Neuronal stem cell (in vitro differentiated cells): ENCODE data around the gene PLEKHM1.

Source experiments
- DNase-seq: peaks from one replicate; pipeline ENCODE4 v3.0.0-alpha.2; 2013; ENCODE audit warnings: low spot score
- H2AFZ ChIP-seq: one replicate; pipeline ENCODE4 v1.6.1; 2013; ENCODE audit warnings: mild to moderate bottlenecking, low read length, inconsistent platforms
- H2AK5ac ChIP-seq: 2 replicates; pipeline ENCODE4 v1.6.1; 2013; ENCODE audit warnings: low read depth, mild to moderate bottlenecking, inconsistent platforms, low read length, moderate library complexity, mixed read lengths
- H2BK120ac ChIP-seq: 2 replicates; pipeline ENCODE4 v1.6.1; 2013; ENCODE audit warnings: low read depth, mild to moderate bottlenecking, inconsistent platforms, low read length, moderate library complexity, mixed read lengths
- H2BK12ac ChIP-seq: one replicate; pipeline ENCODE4 v1.6.1; 2013; ENCODE audit warnings: low read length, inconsistent platforms
- H2BK15ac ChIP-seq: 2 replicates; pipeline ENCODE4 v1.6.1; 2013; ENCODE audit warnings: mild to moderate bottlenecking, low read length, inconsistent platforms, mixed read lengths
- H2BK5ac ChIP-seq: one replicate; pipeline ENCODE4 v1.6.1; 2013; ENCODE audit warnings: inconsistent platforms, mild to moderate bottlenecking, low read length, moderate library complexity
- H3K14ac ChIP-seq: one replicate; pipeline ENCODE4 v1.6.1; 2013; ENCODE audit warnings: low read length, inconsistent platforms
- H3K18ac ChIP-seq: 2 replicates; pipeline ENCODE4 v1.6.1; 2013; ENCODE audit warnings: low read length, inconsistent platforms
- H3K23ac ChIP-seq: 2 replicates; pipeline ENCODE4 v1.6.1; 2013; ENCODE audit warnings: low read depth, mild to moderate bottlenecking, mixed read lengths, low read length, inconsistent platforms; ENCODE audit not compliant: poor library complexity
- H3K27ac ChIP-seq: replicated peaks from 3 replicates; pipeline ENCODE4 v1.5.1; 2013; ENCODE audit warnings: low read length, inconsistent platforms
- H3K27me3 ChIP-seq, 3 experiments: 2 replicates each; pipeline ENCODE4 v1.6.1; 2013; ENCODE audit warnings: low read length in 3 of 3, mild to moderate bottlenecking in 2 of 3, inconsistent platforms in 1 of 3, low read depth in 1 of 3, mixed read lengths in 1 of 3, moderate library complexity in 1 of 3; ENCODE audit not compliant: control insufficient read depth in 3 of 3, insufficient read depth in 3 of 3
- H3K36me3 ChIP-seq, 2 donors: replicated peaks in 1 of 2; 2 replicates each; pipeline ENCODE4 v1.6.1; 2013; ENCODE audit warnings: low read length in 2 of 2; ENCODE audit not compliant: control insufficient read depth in 2 of 2, insufficient read depth in 2 of 2
- H3K4ac ChIP-seq: 2 replicates; pipeline ENCODE4 v1.6.1; 2013; ENCODE audit warnings: inconsistent platforms, mild to moderate bottlenecking, low read length, moderate library complexity
- H3K4me1 ChIP-seq, 2 donors: 1 replicate in 1 of 2; 2 replicates in 1 of 2; pipeline ENCODE4 v1.6.1; 2013; ENCODE audit warnings: low read length in 2 of 2, low read depth in 1 of 2; ENCODE audit not compliant: control insufficient read depth in 2 of 2, insufficient read depth in 1 of 2
- H3K4me2 ChIP-seq: one replicate; pipeline ENCODE4 v1.6.1; 2013; ENCODE audit warnings: mild to moderate bottlenecking, low read length, inconsistent platforms; ENCODE audit not compliant: insufficient read depth, poor library complexity, severe bottlenecking
- H3K4me3 ChIP-seq, 2 donors: 2 replicates each; pipeline ENCODE4 v1.5.1; 2013; ENCODE audit warnings: low read length in 2 of 2, mild to moderate bottlenecking in 2 of 2, inconsistent platforms in 1 of 2, moderate library complexity in 1 of 2
- H3K79me1 ChIP-seq: one replicate; pipeline ENCODE4 v1.6.1; 2013; ENCODE audit warnings: low read depth, mild to moderate bottlenecking, inconsistent platforms, low read length, moderate library complexity
- H3K9ac ChIP-seq: one replicate; pipeline ENCODE4 v1.6.1; 2013; ENCODE audit warnings: mild to moderate bottlenecking, low read depth, low read length, inconsistent platforms; ENCODE audit not compliant: poor library complexity
- H3K9me3 ChIP-seq, 2 donors: replicated peaks in 1 of 2; 2 replicates each; pipeline versions ENCODE3 to v1.6.1; 2013; ENCODE audit warnings: low read length in 2 of 2, mild to moderate bottlenecking in 2 of 2, inconsistent platforms in 1 of 2, low read depth in 1 of 2, mixed read lengths in 1 of 2, moderate library complexity in 1 of 2; ENCODE audit not compliant: control insufficient read depth in 2 of 2, insufficient read depth in 1 of 2
- H4K8ac ChIP-seq: one replicate; pipeline ENCODE4 v1.6.1; 2013; ENCODE audit warnings: low read depth, mild to moderate bottlenecking, inconsistent platforms, low read length, moderate library complexity
- H4K91ac ChIP-seq: one replicate; pipeline ENCODE4 v1.6.1; 2013; ENCODE audit warnings: low read length, low read depth, mild to moderate bottlenecking, inconsistent platforms; ENCODE audit not compliant: poor library complexity
- WGBS, 2 donors: extraction: QIAGEN DNeasy Blood & Tissue Kit; methylation state at CpG; one replicate each; pipeline ENCODE4 v1.1.7; 2013; ENCODE audit warnings: missing lambda C conversion rate in 2 of 2, mixed read lengths in 1 of 2; ENCODE audit not compliant: insufficient read length in 2 of 2, insufficient replicate concordance in 1 of 2; ENCODE audit errors: extremely low coverage in 2 of 2; 5-methylcytosine and 5-hydroxymethylcytosine counted together

Gene PLEKHM1

GRCh38 chr17:45426561-45426960, 64.0 kb downstream of the PLEKHM1 start:
- Histone ChIP-seq H2AK5ac (no peak overlapping the region), H2AFZ (no peak overlapping the region), H3K79me1 (no peaks in the 10 kb centered on the region), H3K27me3 (peaks cover 31 to 48% (median 39%) of the 10 kb centered on the region in 3 experiments), H3K9me3 (peaks cover 0 to 2% of the 10 kb centered on the region in 2 donors), H3K9ac (peak overlapping the region; percentile 7), H3K4me3 (no peak overlapping the region), H3K23ac (peak overlapping the region; percentile 16), H4K91ac (no peak overlapping the region), H3K14ac (no peak overlapping the region), H3K4me2 (no peak overlapping the region), H2BK12ac (peak overlapping the region; percentile 59), H2BK15ac (peak overlapping the region; percentile 13), H3K4me1 (peaks cover 7 to 10% of the 10 kb centered on the region in 2 donors), H3K18ac (no peak overlapping the region), H3K36me3 (no peaks in the 10 kb centered on the region), H4K8ac (no peak overlapping the region), H3K27ac (no peak overlapping the region), H2BK120ac (no peak overlapping the region), H2BK5ac (no peak overlapping the region), H3K4ac (no peak overlapping the region)
- no peak for DNase-seq
- no CpG with 5 or more reads among the region's 7 CpGs for WGBS, 2 donors

GRCh38 chr17:45425984-45426413, 64.5 kb downstream of the PLEKHM1 start:
- no peak overlapping the region for H3K27ac ChIP-seq
- no CpG with 5 or more reads among the region's 6 CpGs for WGBS, 2 donors
- H2BK15ac ChIP-seq, result peak overlapping the region; percentile 13

GRCh38 chr17:45425125-45425983, 65.2 kb downstream of the PLEKHM1 start:
- H3K14ac ChIP-seq, result no peak overlapping the region
- DNase-seq, result no peak

More at GRCh38 chr17:45425984-45426413, 64.5 kb downstream of the PLEKHM1 start:
- no peak overlapping the region for H3K14ac ChIP-seq
- H3K9me3 ChIP-seq, result peaks cover 0 to 2% of the 10 kb centered on the region in 2 donors
- H3K36me3 ChIP-seq, result no peaks in the 10 kb centered on the region
- H2BK120ac ChIP-seq, result no peak overlapping the region
- peaks cover 27 to 42% (median 33%) of the 10 kb centered on the region in 3 experiments for H3K27me3 ChIP-seq
- H3K4ac ChIP-seq, result no peak overlapping the region
- no peak overlapping the region for H3K23ac ChIP-seq
- H3K4me3 ChIP-seq, result peak overlapping the region in 1 of 2 donors; percentile 43
- no peak overlapping the region for H3K4me2 ChIP-seq
- H2AK5ac ChIP-seq, result no peak overlapping the region
- no peak for DNase-seq
- H2BK5ac ChIP-seq, result no peak overlapping the region
- H3K79me1 ChIP-seq, result no peaks in the 10 kb centered on the region
- peak overlapping the region; percentile 44 for H3K18ac ChIP-seq
- H2AFZ ChIP-seq, result peak overlapping the region; percentile 100
- H3K4me1 ChIP-seq, result peaks cover 7 to 10% of the 10 kb centered on the region in 2 donors
- no peak overlapping the region for H4K8ac ChIP-seq
- H2BK12ac ChIP-seq, result no peak overlapping the region
- peak overlapping the region; percentile 7 for H3K9ac ChIP-seq
- H4K91ac ChIP-seq, result no peak overlapping the region

GRCh38 chr17:45424769-45425124, 65.8 kb downstream of the PLEKHM1 start:
- no peaks in the 10 kb centered on the region for H3K9me3 ChIP-seq
- no peak overlapping the region for H3K9ac ChIP-seq
- no peak overlapping the region for H4K8ac ChIP-seq
- no peak overlapping the region for H3K14ac ChIP-seq
- peak overlapping the region; percentile 83 for H2BK15ac ChIP-seq
- no peak overlapping the region for H2AK5ac ChIP-seq
- WGBS, 2 donors, result no CpG with 5 or more reads among the region's 6 CpGs
- peaks cover 14 to 30% (median 21%) of the 10 kb centered on the region in 3 experiments for H3K27me3 ChIP-seq
- H3K4me3 ChIP-seq, result peak overlapping the region in 1 of 2 donors; percentile 43
- peaks cover 7 to 10% of the 10 kb centered on the region in 2 donors for H3K4me1 ChIP-seq
- no peak overlapping the region for H3K4ac ChIP-seq
- no peak overlapping the region for H3K23ac ChIP-seq
- H3K79me1 ChIP-seq, result no peaks in the 10 kb centered on the region
- H3K4me2 ChIP-seq, result no peak overlapping the region
- no peaks in the 10 kb centered on the region for H3K36me3 ChIP-seq
- no peak overlapping the region for H3K18ac ChIP-seq
- no peak overlapping the region for H2BK12ac ChIP-seq
- H2BK5ac ChIP-seq, result no peak overlapping the region
- H4K91ac ChIP-seq, result no peak overlapping the region
- H2BK120ac ChIP-seq, result peak overlapping the region; percentile 81
- no peak for DNase-seq
- H3K27ac ChIP-seq, result no peak overlapping the region
- H2AFZ ChIP-seq, result peak overlapping the region; percentile 100

More at GRCh38 chr17:45425125-45425983, 65.2 kb downstream of the PLEKHM1 start:
- Histone ChIP-seq H3K4me3 (peak overlapping the region in 1 of 2 donors; percentile 43), H3K4me2 (peak overlapping the region; percentile 25), H3K18ac (peak overlapping the region; percentile 89), H2BK120ac (peak overlapping the region; percentile 81), H2AK5ac (peak overlapping the region; percentile 95), H3K4ac (no peak overlapping the region), H3K27me3 (peaks cover 20 to 36% (median 27%) of the 10 kb centered on the region in 3 experiments), H3K36me3 (no peaks in the 10 kb centered on the region), H3K23ac (peak overlapping the region; percentile 89), H3K9ac (peak overlapping the region; percentile 50), H2BK5ac (no peak overlapping the region), H4K91ac (no peak overlapping the region), H2BK15ac (peak overlapping the region; percentile 83), H3K9me3 (peaks cover 0 to under 1% of the 10 kb centered on the region in 2 donors), H4K8ac (no peak overlapping the region), H3K4me1 (peaks cover 7 to 10% of the 10 kb centered on the region in 2 donors), H3K79me1 (no peaks in the 10 kb centered on the region), H2AFZ (peak overlapping the region; percentile 100), H3K27ac (no peak overlapping the region), H2BK12ac (no peak overlapping the region)
- WGBS, 2 donors, result no CpG with 5 or more reads among the region's 18 CpGs
